ENCODE results near the gene GTF2F2.
"Not testable (repeated sequence)": the region's sequence is repeated elsewhere in the genome, so short reads cannot be mapped to it uniquely, and the experiment has no call there.

Gene GTF2F2

DNA sequence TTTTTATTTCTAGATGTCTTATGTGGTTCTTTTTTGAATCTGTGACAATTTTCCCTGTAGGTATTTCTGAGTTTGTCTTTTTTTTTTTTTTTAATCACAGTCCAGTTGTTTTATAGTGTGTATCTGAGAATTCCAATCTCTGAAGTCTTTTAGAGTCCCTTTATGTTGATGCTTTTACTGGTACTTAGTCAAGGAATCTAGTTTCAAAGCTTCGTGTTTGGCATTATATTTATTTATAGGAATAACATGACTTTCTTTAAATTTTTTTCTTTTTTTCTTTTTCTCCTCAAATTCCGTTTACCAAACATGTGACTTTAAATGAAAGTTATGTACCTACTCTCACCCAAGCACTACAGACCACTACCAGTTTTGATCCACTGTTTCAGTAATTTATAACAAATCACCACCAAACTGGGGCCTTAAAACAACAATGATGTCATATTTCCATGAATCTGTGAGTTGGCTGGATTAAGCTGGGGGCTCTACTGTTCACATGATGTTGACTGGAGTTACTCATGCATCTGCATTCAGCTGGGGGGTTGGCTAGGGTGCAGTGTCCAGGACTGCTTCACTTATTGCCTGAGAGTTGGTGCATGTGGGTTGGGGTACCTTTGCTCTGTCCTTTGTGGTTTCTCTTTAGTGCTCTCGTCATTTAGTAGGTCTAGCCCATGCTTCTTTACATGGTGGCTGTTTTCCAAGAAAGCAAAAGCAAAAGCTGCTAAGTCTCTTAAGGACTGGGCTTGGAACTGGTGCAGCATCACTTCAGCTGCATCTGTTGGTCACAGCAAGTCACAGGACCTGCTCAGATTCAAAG, 58.2 kb downstream of the GTF2F2 start:
- DNase-seq (ENCODE audit: low read depth in 3 of 3, low spot score in 1 of 3) = no peak

- no peak for DNase-seq (ENCODE audit: low read depth in 3 of 3, low spot score in 1 of 3)
Measured at GRCh38 chr13:45179428-45179827, 59.1 kb downstream of the GTF2F2 start.

DNA sequence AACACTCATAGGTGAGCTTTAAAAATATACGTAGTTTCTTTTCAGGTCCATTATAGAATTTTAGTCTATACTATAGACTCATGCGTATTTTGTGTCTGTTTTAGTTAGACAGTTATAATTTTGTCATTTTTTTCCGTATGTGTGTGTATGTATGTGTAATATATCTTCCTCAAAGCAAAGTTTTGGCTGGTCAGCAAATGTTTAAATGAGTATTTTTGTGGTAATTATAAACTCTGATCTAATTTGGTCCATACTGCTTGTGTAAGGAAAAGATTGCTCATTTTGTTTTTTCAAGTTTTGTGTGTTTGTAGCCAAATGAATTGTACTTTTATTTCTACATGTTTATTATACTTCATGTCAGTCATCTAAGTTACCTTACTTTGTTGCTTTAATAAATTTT, 60.0 kb downstream of the GTF2F2 start:
- DNase-seq (ENCODE audit: low read depth in 3 of 3, low spot score in 1 of 3) = no peak

- no peak for DNase-seq (ENCODE audit: low read depth in 3 of 3, low spot score in 1 of 3)
Measured at GRCh38 chr13:45180713-45181601, 60.6 kb downstream of the GTF2F2 start.

GRCh38 chr13:45184693-45185092, 64.4 kb downstream of the GTF2F2 start:
- DNase-seq (ENCODE audit: low read depth in 3 of 3, low spot score in 1 of 3) = no peak

DNA sequence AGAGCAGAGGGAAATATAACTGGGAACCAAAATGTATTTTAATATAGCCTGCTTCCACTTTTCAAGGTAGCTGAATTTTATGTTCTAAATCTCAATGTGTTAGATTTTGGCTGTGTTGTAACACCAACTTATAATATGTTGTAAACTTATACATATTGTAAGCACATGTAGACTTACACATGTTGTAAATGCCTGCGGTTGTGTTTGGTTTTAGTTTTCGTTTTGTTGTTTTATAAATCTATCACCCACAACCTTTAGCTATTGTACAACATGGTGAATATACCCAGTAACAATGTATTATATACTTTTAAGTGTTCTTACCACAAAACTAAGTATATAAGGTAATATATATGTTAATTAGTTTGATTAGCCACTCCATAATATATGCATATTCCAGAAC, 65.0 kb downstream of the GTF2F2 start:
- DNase-seq (ENCODE audit: low read depth in 3 of 3, low spot score in 1 of 3) = no peak

DNA sequence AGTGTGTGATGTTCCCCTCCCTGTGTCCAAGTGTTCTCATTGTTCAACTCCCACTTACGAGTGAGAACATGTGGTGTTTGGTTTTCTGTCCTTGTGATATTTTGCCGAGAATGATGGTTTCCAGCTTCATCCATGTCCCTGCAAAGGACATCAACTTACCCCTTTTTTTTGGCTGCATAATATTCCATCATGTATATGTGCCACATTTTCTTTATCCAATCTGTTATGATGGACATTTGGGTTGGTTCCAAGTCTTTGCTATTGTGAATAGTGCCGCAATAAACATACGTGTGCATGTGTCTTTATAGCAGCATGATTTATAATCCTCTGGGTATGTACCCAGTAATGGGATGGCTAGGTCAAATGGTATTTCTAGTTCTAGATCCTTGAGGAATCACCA, 68.8 kb downstream of the GTF2F2 start:
- not testable (repeated sequence) for DNase-seq (ENCODE audit: low read depth in 3 of 3, low spot score in 1 of 3)

DNA sequence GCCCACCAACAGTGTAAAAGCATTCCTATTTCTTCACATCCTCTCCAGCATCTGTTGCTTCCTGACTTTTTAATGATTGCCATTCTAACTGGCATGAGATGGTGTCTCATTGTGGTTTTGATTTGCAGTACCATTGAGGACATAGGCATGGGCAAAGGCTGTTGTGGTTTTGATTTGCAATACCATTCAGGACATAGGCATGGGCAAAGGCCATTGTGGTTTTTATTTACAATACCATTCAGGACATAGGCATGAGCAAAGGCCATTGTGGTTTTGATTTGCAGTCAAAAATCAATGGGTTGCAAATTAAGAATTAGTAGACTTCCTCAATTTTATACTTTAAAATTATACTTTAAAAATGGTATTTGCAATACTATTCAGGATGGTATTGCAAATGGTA, 69.2 kb downstream of the GTF2F2 start:
- not testable (repeated sequence) for DNase-seq (ENCODE audit: low read depth in 3 of 3, low spot score in 1 of 3)

DNA sequence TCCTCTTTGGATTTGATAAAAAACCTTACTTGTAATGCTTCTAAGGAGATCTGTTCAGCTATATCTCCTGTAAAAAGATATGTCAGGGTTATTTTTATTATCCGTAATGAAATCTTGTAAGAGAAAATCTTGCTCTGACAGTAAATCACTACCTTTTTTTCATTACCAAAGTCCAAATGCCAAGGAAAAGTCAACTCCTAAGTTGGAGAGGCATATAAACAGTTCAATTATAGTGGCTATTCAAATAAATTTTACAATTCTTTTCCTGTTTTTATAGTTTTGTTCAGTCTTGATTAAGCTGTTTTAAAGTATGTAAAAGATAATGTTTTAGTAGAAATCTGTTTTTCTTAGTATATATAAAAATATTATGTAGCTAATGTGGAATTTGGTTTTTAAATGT, 71.6 kb downstream of the GTF2F2 start:
- DNase-seq (ENCODE audit: low read depth in 3 of 3, low spot score in 1 of 3) = no peak

DNA sequence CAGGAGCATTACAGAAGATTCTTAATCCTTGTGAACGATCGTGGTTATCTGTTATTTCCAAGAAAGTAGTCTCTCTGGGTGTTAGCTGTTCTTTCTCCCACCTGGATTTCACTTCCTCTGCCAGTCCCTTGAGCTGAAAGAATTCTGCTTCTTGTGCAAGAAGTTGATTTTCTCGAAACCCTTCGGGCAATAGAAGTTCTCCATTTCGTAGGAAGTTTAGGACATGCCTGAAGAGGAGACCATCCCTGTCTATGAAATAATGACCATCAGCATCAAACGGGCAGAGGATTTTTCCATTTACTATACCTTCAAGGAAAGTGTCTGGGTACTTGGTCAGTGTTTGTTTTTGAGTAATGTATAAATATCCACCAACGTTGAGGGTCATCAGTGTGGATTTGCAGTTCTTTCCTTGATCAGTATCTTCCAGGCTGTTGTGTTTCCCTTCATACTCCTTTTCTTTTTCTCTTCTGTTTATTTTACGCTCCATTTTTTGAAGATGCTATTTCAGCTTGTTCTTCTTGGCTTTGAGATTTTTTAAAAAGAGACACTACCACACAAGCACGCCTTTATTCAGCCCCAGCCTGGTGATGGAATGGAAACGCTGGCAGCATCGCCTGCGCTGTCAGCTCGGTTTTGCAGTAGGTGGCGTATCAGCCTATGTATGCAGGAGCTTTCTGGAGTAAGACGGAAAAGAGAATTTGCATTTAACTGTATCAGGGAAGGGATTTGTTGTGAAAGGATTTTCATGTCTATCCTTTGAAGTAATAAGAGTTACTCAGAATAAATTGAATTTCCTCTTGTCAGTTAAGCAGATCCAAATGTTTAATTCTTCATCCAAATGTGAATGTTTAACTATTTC, 74.0 kb downstream of the GTF2F2 start:
- no peak for DNase-seq (ENCODE audit: low read depth in 3 of 3, low spot score in 1 of 3)

- no peak for DNase-seq (ENCODE audit: low read depth in 3 of 3, low spot score in 1 of 3)
Measured at GRCh38 chr13:45195421-45195820, 75.1 kb downstream of the GTF2F2 start.

DNA sequence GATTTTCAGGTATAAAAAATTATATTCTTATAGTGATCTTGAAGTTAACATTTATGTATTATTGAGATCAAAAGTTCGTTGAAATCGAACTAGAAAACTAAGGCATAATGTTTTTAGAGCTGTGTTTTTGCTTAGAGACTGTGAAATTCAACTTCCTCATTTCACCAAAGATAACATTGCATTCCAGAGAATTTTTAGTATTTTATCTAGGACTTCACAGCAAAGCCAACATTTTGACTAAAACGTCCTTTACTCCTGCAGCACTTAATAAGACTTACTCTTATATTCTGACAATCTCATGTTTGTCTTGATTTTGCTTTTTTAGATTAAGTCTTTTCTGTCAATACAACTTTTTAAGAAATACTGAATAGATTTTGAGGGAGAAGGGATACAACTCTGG, 75.8 kb downstream of the GTF2F2 start:
- DNase-seq (ENCODE audit: low read depth in 3 of 3, low spot score in 1 of 3) = no peak

GRCh38 chr13:45196622-45197021, 76.3 kb downstream of the GTF2F2 start:
- no peak for DNase-seq (ENCODE audit: low read depth in 3 of 3, low spot score in 1 of 3)

- DNase-seq (ENCODE audit: low read depth in 3 of 3, low spot score in 1 of 3) = no peak
Measured at GRCh38 chr13:45198041-45198440, 77.7 kb downstream of the GTF2F2 start.

- DNase-seq (ENCODE audit: low read depth in 3 of 3, low spot score in 1 of 3) = no peak
Measured at GRCh38 chr13:45198924-45199323, 78.6 kb downstream of the GTF2F2 start.

GRCh38 chr13:45199711-45200110, 79.4 kb downstream of the GTF2F2 start:
- no peak for DNase-seq (ENCODE audit: low read depth in 3 of 3, low spot score in 1 of 3)

DNA sequence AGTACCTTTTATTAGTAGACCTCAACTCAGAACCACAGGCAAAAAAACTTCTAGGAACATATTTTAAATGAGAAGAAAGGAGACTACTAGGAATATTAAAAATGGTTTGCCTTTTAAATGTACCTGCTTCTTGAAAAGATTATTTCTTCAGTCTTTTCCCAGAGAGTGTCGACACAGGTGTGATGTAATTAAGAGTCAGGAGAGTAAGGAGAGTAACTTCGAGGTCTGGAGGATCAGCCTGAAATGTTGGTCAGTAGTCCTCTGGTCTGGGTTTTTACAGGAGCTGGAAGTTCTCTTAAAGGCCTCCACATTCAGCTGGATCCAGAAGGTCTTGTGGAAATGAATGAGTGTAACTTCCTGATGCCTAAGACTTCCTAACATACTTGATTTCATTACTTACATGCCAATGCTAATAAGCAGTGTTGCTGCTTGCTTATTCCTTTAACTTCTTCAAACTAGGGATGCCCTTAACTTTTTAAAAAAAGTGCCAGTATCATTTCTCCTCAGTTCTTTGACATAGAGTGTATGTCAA, 80.5 kb downstream of the GTF2F2 start, which contains the start of gene KCTD4:
KCTD4 (minus strand) TSS at position 345 of the 532 bp plus-strand sequence. CDS start 6,478 bp downstream, outside the sequence.
- no peak for DNase-seq (ENCODE audit: low read depth in 3 of 3, low spot score in 1 of 3)

GRCh38 chr13:45205124-45205523, 84.8 kb downstream of the GTF2F2 start:
- DNase-seq (ENCODE audit: low read depth in 3 of 3, low spot score in 1 of 3) = no peak

GRCh38 chr13:45206340-45206739, 86.0 kb downstream of the GTF2F2 start:
- DNase-seq (ENCODE audit: low read depth in 3 of 3, low spot score in 1 of 3) = no peak

- no peak for DNase-seq (ENCODE audit: low read depth in 3 of 3, low spot score in 1 of 3)
Measured at GRCh38 chr13:45207319-45207718, 87.0 kb downstream of the GTF2F2 start.

DNA sequence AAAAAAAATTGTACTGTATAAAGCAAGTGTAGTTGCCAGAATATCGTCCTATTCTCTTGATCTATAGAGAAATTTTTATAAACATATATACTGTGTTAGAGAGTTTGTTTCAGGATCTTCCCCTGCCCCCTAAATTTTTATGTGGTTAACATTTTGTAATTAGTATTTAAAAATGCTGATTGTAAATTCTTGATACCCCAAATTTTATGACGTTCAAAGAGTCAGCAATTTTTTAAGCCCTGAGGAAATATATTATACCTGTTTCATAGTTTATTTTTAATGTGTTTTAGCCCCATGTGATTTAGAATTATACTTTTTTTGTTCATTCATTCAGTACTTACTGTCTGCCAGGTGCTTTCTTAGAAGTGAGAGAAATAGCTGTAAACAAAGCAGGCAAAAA, 87.8 kb downstream of the GTF2F2 start:
- DNase-seq (ENCODE audit: low read depth in 3 of 3, low spot score in 1 of 3) = no peak
